KOPT-K1 (cell line): ENCODE data around the gene CAVIN1.
"Not testable (repeated sequence)": the region's sequence is repeated elsewhere in the genome, so short reads cannot be mapped to it uniquely, and the experiment has no call there.

Source experiments
- H3K27ac ChIP-seq: fragments of 200-600 bp; sonication (generic); 2 replicates; pipeline ENCODE4 v1.5.1; 2016; ENCODE audit warnings: antibody characterized with exemption, mild to moderate bottlenecking, low read depth, low read length; ENCODE audit not compliant: poor library complexity, severe bottlenecking
- H3K36me3 ChIP-seq: fragments of 200-600 bp; sonication (generic); 2 replicates; pipeline ENCODE4 v1.5.1; 2017; ENCODE audit warnings: antibody characterized with exemption, mild to moderate bottlenecking, low read length, moderate library complexity; ENCODE audit not compliant: insufficient read depth
- H3K9me3 ChIP-seq: fragments of 200-600 bp; sonication (generic); 2 replicates; pipeline ENCODE4 v1.5.1; 2017; ENCODE audit warnings: antibody characterized with exemption, low read length, mild to moderate bottlenecking; ENCODE audit not compliant: insufficient read depth, poor library complexity, severe bottlenecking

Gene CAVIN1

DNA sequence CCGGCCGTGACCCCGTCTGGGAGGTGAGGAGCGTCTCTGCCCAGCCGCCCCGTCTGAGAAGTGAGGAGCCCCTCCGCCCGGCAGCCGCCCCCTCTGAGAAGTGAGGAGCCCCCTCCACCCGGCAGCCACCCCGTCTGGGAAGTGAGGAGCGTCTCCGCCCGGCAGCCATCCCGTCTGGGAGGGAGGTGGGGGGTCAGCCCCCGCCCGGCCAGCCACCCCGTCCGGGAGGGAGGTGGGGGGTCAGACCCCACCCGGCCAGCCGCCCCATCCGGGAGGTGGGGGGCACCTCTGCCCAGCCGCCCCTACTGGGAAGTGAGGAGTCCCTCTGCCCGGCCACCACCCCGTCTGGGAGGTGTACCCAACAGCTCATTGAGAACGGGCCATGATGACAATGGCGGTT, 26.1 kb upstream of the CAVIN1 start:
- not testable (repeated sequence) for H3K36me3 ChIP-seq, H3K27ac ChIP-seq, H3K9me3 ChIP-seq

DNA sequence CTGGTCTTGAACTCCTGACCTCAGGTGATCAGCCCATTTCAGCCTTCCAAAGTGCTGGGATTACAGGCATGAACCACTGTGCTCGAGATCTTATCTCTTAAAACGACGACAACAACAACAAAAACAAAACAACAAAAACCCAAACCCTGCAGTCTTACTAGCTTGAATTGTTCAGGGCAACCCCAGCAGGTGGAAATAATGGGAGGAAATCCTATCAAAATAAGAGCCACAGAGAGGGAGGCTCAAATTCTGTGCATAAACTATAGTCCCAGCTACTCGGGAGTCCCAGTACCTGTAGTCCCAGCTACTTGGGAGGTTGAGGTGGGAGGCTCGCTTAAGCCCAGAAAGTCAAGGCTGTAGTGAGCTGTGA, 19.1 kb upstream of the CAVIN1 start:
- no peaks in the 10 kb centered on the region for H3K9me3 ChIP-seq
- H3K36me3 ChIP-seq: no peaks in the 10 kb centered on the region
- H3K27ac ChIP-seq: no peak overlapping the region

DNA sequence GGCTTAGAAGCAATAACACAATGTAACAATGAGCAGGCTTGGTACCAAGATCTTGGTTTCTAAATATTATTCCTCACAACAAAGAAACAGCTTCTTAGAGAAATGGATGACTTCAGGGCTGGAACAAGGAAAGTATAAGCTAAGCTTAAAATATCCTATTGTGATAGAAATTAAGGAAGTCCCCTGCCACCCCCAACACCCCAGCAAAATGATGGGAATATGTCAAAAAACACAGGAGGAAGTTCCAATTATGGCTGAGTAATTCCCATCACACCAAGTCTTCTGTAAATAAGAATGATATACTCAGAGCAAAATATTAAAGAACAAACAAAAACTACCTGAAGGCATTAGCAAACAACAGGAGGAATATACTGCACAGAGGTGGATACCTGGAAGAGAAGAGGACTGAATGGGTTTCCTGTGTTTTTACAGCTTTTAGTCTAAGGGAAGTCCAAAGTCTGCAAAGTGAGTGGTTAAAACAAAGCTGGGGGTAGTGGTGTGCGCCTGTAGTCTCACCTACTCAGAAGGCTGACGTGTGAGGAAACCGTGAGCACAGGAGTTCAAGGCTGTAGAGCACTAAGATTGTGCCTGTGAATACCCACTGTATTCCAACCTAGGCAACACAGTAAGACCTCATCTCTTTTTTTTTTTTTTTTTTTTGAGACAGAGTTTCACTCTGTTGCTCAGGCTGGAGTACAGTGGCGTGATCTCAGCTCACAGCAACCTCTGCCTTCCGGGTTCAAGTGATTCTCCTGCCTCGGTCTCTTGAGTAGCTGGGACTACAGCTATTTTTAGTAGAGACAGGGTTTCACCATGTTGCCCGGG, 18.5 kb upstream of the CAVIN1 start:
- Histone ChIP-seq H3K27ac (no peak overlapping the region), H3K9me3 (no peaks in the 10 kb centered on the region), H3K36me3 (no peaks in the 10 kb centered on the region)

DNA sequence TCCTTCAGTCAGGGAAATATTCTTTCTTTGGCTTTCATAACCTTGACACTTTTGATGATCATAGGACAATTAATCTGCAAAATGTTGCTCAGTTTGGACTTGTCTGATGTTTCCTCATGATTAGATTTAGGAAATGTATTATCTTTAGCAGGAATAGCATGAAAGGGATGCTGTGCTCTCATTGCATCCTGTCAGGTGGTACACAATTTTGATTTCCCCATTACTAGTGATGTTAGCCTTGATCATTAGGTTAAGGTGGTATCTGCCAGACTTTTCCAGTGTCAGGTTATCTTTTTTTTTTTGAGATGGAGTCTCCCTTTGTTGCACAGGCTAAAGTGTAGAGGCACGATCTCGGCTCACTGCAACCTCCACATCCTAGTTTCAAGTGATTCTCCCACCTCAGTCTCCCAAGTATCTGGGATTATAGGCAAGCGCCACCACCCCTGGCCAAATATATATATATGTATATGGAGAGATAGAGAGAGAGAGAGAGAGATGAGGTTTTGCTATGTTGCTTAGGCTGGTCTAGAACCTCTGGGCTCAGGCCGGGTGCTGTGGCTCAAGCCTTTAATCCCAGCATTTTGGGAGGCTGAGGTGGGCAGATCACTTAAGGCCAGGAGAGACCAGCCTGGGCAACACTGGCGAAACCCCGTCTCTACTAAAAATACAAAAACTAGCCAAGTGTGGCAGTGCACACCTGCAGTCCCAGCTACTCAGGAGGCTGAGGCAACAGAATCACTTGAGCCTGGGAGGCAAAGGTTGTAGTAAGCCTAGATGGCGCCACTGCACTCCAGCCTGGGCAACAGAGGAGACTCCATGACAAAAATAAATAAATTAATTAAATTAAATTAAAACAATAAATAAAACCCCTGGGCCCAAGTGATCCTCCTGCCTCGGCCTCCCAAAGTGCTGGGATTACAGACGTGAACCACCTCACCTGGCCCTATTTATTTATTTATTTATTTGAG, 15.8 kb upstream of the CAVIN1 start:
- no peaks in the 10 kb centered on the region for H3K9me3 ChIP-seq
- no peak overlapping the region for H3K27ac ChIP-seq
- no peaks in the 10 kb centered on the region for H3K36me3 ChIP-seq

DNA sequence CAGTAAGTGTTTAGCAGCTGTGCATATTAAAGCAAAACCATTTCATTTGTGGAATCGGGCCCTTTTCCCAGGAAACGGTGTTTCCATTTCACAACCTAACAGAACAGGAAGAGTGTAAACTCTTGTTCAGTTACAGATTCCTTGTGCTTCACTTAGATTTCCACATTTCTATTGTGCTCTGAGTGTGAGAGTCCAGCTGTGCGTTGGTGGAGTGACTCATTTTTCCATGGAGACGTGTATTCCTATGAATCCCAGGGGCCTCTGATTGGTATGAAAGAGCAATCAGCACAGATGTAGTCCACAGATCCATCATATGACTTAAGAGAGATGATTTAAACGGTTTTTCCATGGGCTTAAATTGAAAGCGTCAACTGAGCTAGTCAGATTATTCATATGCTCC, 13.3 kb upstream of the CAVIN1 start:
- H3K27ac ChIP-seq: no peak overlapping the region
- H3K36me3 ChIP-seq: no peaks in the 10 kb centered on the region
- no peaks in the 10 kb centered on the region for H3K9me3 ChIP-seq

DNA sequence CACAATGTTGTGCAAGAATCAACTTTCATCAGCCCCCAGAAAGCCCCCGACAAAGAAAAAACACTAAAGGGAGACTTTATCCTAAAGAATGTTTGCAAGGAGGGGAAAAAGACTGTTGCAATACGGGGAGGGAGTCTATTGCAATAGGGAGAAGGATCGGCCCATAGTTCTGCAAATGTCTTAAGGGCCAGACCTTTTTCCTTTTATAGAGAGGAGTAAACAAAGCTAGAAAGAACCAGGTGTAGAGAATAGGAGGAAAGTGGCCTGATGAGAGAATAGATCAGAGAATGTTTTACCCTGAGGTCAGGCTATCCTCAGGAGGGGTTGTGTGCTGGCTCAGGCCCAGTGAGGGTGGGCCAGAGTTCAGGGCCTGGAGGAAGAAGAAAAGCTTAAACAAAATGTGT, 8.7 kb upstream of the CAVIN1 start:
- H3K9me3 ChIP-seq: no peaks in the 10 kb centered on the region
- H3K36me3 ChIP-seq: no peaks in the 10 kb centered on the region
- no peak overlapping the region for H3K27ac ChIP-seq

DNA sequence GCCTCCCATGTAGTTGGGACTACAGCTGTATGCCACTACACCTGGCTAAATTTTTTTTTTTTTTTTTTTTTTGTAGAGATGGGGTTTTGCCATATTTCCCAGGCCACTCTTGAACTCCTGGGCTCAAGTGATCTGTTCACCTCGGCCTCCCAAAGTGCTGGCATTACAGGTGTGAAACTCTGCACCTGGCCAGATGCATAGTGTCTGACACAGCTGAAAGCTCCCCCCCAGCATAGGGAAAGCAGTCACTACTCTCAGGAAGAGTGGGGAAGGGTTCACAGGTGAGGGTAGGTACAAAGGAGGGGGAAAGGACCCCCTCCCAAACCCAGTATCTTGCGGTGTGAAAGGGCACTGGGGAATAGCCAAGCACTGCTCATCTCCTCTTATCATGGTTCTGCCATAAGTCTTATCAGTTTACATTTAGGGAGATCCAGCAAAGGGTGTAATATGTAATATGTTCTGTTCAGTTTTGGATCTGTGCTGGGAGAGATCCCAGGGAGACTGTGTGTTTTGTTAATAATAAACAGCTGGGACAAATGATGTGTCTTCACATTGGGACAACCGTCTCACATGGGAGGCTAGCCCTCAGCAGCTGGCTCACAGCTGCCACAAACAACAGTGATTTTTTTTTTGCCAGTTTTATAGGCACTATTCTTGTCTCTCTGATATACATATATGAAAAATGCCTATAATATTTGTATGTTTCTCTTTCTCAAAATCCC, 6.8 kb upstream of the CAVIN1 start:
- Histone ChIP-seq H3K9me3 (no peaks in the 10 kb centered on the region), H3K27ac (no peak overlapping the region), H3K36me3 (no peaks in the 10 kb centered on the region)

DNA sequence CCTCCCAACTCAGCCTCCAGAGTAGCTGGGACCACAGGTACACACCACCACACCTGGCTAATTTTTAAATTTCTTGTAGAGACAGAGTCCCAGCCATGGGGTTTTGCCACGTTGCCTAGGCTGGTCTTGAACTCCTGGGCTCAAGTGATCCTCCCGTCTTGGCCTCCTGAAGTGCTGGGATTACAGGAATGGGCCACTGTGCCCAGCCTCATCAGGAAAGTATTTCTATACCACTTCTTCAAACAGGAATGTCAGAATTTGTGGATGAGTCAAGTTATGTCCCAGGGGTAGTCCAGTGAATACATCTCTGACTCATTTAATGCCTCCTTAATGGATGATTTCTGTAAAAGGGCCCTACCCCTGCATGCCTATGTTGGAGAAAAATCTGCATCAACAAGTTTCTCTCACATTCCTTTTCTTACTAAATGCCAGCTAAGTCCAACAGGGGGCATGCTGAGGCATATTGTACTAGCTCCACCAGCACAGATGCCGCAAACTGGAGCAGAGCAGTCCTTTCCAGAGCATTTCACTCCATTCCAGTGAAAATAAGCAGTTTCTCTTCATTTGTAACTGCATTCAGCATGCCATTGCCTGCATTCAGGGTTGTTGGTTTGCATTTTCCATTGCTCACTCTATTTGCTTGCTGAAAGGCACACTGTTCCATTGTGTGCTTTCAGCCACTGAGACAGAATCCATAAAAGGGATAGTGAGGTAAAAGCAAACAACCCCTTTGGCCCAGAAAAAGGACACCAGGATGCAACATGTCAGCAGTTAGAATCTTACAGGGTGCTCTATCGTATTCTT, 5.3 kb upstream of the CAVIN1 start:
- Histone ChIP-seq H3K27ac (no peak overlapping the region), H3K36me3 (no peaks in the 10 kb centered on the region), H3K9me3 (no peaks in the 10 kb centered on the region)

DNA sequence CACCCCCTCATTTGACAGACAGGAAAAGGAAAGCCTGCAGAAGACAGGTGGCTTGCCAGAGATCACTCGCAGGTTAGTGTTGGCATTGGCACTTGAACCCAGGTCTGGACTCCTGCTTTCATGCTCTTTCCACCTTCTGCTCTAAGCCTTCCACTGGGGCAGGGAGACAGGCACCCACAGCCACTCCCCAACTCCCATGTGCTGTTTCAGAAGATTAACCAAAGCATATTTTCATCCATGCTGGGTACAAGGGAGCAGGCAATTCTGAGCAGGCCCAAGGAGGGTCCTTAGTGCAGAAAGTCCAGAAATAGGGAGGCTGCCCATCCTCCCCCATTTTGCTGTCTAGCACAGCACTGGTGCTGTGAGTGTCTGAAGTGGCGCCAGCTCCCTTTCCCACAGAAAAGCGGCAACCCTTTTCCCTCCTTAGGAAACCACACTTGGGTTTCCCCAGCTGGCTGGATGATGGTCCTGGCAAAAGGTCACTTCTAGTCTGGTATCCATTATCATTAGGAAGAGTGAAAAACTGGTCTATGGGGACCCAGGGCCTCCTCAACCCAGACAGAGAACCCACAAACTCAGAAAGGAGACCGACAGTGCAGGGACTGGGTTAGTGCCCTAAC, 2.0 kb upstream of the CAVIN1 start:
- no peak overlapping the region for H3K27ac ChIP-seq
- no peaks in the 10 kb centered on the region for H3K9me3 ChIP-seq
- no peaks in the 10 kb centered on the region for H3K36me3 ChIP-seq

DNA sequence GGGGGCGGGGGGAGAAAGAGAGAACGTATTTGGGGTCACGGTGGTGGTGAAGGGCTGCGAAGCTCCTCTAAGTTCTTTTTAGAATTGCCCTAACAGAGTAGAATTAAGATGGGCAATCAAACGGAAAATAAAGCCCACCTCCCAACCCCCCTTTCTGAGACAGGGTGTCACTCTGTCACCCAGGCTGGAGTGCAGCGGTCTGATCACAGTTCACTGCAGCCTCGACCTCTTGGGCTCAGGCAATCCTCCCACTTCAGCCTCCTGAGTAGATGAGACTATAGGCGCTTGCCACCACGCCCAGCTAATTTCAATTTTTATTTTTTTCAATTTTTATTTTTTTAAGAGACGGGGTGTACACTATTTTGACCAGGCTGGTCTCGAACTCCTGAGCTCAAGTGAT, 710 bp upstream of the CAVIN1 start:
- no peaks in the 10 kb centered on the region for H3K9me3 ChIP-seq
- H3K27ac ChIP-seq: no peak overlapping the region
- no peaks in the 10 kb centered on the region for H3K36me3 ChIP-seq

DNA sequence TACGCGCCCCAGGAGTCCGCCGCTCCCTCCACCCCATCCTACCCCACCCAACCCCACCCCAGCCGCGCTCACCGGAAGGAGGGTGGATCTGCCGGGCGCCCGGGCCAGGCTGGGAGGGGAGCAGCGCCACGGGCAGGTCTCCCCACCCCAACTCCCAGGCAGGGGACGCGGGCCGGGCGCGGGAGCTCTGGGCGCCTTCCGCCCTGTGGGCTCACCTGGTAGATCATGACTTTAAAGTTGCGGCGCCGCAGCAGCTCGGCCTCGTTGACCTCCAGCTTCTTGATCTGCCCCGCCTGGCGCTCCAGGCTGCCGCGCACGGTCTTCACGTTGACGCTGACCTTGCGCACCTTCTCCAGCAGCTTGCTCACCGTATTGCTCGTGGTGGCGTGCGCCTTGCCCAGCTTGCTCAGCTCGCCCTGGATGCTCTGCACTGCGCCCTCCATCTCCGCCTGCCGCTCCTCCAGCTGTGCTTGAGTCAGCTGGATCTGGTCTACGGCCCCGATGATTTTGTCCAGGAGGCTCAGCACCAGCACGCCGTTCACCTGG, 571 bp downstream of the CAVIN1 start:
- Histone ChIP-seq H3K9me3 (no peaks in the 10 kb centered on the region), H3K36me3 (no peaks in the 10 kb centered on the region), H3K27ac (no peak overlapping the region)

DNA sequence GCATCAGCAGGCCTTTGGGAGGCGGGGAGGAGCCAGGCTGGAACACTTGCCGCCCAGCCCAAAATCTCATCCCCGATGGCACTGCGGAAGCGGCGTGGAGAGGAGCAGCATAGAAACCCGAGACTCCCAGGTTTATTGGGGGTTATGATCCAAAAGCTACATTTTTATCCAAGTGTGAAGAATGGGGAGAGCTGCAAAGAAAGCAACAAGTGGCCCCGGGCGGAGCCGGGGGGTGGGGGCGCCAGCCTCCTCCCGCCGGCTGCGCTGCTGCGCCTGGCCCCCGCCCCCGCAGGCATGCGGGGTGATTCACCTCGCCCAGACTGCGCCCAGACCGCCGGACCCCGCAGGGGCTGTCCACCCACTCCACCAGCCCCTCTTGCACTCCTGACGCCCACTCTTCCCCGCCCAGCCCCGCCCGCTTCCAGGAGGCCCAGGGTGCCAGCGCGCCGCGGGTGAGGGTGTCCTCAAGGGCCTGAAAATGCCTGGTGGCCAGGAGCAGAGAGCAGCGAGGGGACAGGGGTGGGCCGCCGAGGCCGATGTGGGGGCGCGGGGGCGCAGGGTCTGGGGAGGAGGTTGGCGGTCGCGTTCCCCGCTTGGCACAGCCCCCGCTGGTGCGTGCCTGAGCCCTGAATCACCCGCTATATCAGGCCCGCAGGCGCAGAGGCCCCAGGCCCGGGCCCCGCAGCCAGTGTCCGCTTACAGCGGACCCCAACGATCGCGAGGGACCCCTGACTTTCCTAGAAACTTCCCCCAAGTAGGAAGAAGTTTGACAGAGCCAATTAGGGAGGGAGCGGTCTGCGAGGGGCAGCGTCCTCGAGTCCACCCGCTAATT, 1.3 kb downstream of the CAVIN1 start:
- no peaks in the 10 kb centered on the region for H3K9me3 ChIP-seq
- H3K27ac ChIP-seq: no peak overlapping the region
- H3K36me3 ChIP-seq: no peaks in the 10 kb centered on the region

DNA sequence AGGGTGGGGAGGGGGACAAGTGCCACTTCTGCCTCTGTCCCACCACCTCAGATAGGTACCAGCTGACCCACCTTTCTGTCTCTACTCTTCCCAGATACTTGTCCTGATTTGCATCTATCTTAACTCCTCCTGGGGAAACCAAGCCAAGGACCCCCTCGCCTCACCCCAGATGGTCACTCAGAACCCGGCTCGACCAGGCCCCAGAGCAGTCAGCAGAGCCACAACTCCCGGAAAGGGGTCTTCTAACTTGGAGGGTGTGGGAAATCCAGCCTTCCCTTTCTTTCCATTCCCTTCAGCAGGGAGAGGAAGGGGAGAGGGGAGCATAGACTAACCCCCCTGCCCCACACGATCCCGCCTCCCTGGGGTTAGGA, 1.9 kb downstream of the CAVIN1 start:
- Histone ChIP-seq H3K36me3 (no peaks in the 10 kb centered on the region), H3K9me3 (no peaks in the 10 kb centered on the region), H3K27ac (no peak overlapping the region)
